HG03558 (cell line): ENCODE measurements around the gene KNSTRN.

Experiments used
- ATAC-seq: cut with Tn5 transposase; IDR thresholded peaks from one replicate; pipeline ENCODE4 v1.9.1; 2021; ENCODE audit warnings: moderate number of reproducible peaks; ENCODE audit not compliant: unreplicated experiment; ENCODE audit errors: extremely low read depth

Gene KNSTRN

GRCh38 chr15:40365016-40365415, 17.5 kb upstream of the KNSTRN start:
- ATAC-seq: no peak

- ATAC-seq: no peak
These were observed 16.7 kb upstream of the KNSTRN start for GRCh38 chr15:40365624-40366456.

GRCh38 chr15:40366457-40367370, 15.8 kb upstream of the KNSTRN start:
- no peak for ATAC-seq

GRCh38 chr15:40367371-40367685, 15.2 kb upstream of the KNSTRN start:
- no peak for ATAC-seq

GRCh38 chr15:40367686-40368611, 14.6 kb upstream of the KNSTRN start:
- no peak for ATAC-seq

GRCh38 chr15:40368719-40369473, 13.6 kb upstream of the KNSTRN start:
- ATAC-seq: no peak

- no peak for ATAC-seq
These were observed 13.0 kb upstream of the KNSTRN start for GRCh38 chr15:40369474-40369869.

GRCh38 chr15:40369971-40370370, 12.6 kb upstream of the KNSTRN start:
- no peak for ATAC-seq

- no peak for ATAC-seq
These were observed 9.5 kb upstream of the KNSTRN start for GRCh38 chr15:40372981-40373380.

- ATAC-seq: no peak
These were observed 4.9 kb upstream of the KNSTRN start for GRCh38 chr15:40377606-40378005.

GRCh38 chr15:40379374-40379773, 3.1 kb upstream of the KNSTRN start:
- ATAC-seq: no peak

- no peak for ATAC-seq
These were observed 2.7 kb upstream of the KNSTRN start for GRCh38 chr15:40379853-40380252.

GRCh38 chr15:40380636-40381035, 1.9 kb upstream of the KNSTRN start:
- no peak for ATAC-seq

GRCh38 chr15:40381818-40382529, 547 bp upstream of the KNSTRN start:
- ATAC-seq: no peak

- ATAC-seq: no peak
These were observed 4.0 kb downstream of the KNSTRN start for GRCh38 chr15:40386480-40386879.

GRCh38 chr15:40388941-40389823, 6.7 kb downstream of the KNSTRN start:
- no peak for ATAC-seq

GRCh38 chr15:40389824-40390595, 7.5 kb downstream of the KNSTRN start:
- ATAC-seq: no peak
